Measurements from ENCODE around the gene SIGLEC8.

DNA sequence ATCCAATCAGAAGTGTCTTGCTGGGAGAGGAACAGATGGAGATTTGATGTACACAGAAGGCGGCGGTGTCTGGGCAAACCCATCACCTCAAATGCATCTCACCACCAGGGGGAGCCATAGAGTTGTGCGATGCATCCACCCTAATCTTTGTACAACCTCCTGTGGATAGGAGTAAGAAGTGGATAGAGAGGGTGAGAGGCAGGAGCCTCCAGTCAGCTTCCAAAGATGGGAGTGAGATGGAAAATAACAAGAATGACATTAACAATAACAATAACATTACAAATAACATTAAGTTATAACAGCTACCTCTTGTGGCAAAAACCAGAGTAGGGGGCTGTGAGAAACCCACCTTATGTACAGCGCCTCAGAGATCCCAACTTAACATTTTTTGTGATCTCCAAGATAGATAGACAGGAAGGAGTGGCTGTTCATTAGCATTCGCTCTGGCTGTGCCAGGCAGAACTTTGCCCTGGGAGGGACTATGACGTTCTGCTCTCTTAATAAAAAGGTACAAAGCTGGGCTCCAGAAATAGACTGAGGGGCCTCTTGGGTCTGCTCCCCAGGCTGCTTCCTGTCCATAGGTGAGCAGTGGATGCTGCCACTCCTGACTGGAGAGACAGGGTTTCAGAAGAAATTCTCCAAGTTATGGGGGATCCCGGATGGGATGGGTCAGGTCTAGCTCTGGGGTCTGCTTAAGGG is 14.9 kb upstream of the SIGLEC8 start:
- TF ChIP-seq, protein P1, sequence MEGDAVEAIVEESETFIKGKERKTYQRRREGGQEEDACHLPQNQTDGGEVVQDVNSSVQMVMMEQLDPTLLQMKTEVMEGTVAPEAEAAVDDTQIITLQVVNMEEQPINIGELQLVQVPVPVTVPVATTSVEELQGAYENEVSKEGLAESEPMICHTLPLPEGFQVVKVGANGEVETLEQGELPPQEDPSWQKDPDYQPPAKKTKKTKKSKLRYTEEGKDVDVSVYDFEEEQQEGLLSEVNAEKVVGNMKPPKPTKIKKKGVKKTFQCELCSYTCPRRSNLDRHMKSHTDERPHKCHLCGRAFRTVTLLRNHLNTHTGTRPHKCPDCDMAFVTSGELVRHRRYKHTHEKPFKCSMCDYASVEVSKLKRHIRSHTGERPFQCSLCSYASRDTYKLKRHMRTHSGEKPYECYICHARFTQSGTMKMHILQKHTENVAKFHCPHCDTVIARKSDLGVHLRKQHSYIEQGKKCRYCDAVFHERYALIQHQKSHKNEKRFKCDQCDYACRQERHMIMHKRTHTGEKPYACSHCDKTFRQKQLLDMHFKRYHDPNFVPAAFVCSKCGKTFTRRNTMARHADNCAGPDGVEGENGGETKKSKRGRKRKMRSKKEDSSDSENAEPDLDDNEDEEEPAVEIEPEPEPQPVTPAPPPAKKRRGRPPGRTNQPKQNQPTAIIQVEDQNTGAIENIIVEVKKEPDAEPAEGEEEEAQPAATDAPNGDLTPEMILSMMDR (IDR thresholded peaks at IDR 0.05): peak; percentile 59 to 94 (median 88)
- no peak for TF ChIP-seq POLR2A (IDR thresholded peaks at IDR 0.05)

Data from right lobe of liver (tissue), 4 donors.